Gastrocnemius medialis (tissue), 4 donors: Measurements from ENCODE around the gene VPS35L. TPM values are rescaled to one million over a fixed set of nuclear protein-coding genes. Genes with fewer than 3 reads are reported as not detected.

Experiments used
- ATAC-seq, 2 donors: fragments of 150-250 bp; one replicate each; pipeline ENCODE4 v1.9.1; 2016
- DNase-seq, 2 donors: peaks; one replicate each; pipeline ENCODE4 v3.0.0-alpha.2; 2019
- H3K27ac ChIP-seq, 4 donors: fragments of 200-600 bp; sonication (generic); 1 replicate in 1 of 4; 2 replicates in 3 of 4; pipeline ENCODE4 v1.5.1; 2016 to 2018; ENCODE audit warnings: mild to moderate bottlenecking in 2 of 4, moderate library complexity in 1 of 4
- H3K27me3 ChIP-seq, 3 donors: fragments of 200-600 bp; sonication (generic) in 2 of 3; 1 replicate in 1 of 3; 2 replicates in 2 of 3; pipeline versions ENCODE4 v1.5.1 to v1.6.0; 2016 to 2019; ENCODE audit warnings: mild to moderate bottlenecking in 1 of 3, moderate library complexity in 1 of 3
- H3K36me3 ChIP-seq, 2 donors: fragments of 200-600 bp; sonication (generic) in 1 of 2; one replicate each; pipeline ENCODE4 v1.5.1; 2017 to 2018
- H3K4me1 ChIP-seq, 2 donors: fragments of 200-600 bp; sonication (generic) in 1 of 2; one replicate each; pipeline ENCODE4 v1.5.1; 2016 to 2017; ENCODE audit warnings: mild to moderate bottlenecking in 2 of 2
- H3K4me3 ChIP-seq, 4 donors: fragments of 200-600 bp; sonication (generic) in 3 of 4; 1 replicate in 1 of 4; 2 replicates in 3 of 4; pipeline ENCODE4 v1.5.1; 2016 to 2019; ENCODE audit warnings: mild to moderate bottlenecking in 2 of 4
- H3K9me3 ChIP-seq, 3 donors: fragments of 200-600 bp; sonication (generic) in 2 of 3; 1 replicate in 1 of 3; 2 replicates in 2 of 3; pipeline ENCODE4 v1.5.1; 2016 to 2019
- POLR2A ChIP-seq, 2 donors: fragments of 450-650 bp; IDR thresholded peaks; one replicate each; pipeline ENCODE4 v1.6.1; 2017; ENCODE audit warnings: antibody characterized with exemption in 2 of 2, mild to moderate bottlenecking in 2 of 2, moderate library complexity in 2 of 2
- in situ Hi-C, 4 donors: fragments of 200-750 bp; cut with MboI; loops; one replicate each; pipeline versions ENCODE4 v1.15.0 to v1.8.0; 2017; ENCODE audit warnings: low sequenced_read_pairs in 4 of 4
- intact Hi-C: fragments of 100-400 bp; cut with DNase I; formaldehyde crosslinking; loops from one replicate; pipeline ENCODE4 v1.15.1; 2023; ENCODE audit warnings: low total_unique reads
- total RNA-seq, 4 donors: library from RNA; depleted of rRNA; stranded (reverse); fragments of >200 nt; gene quantifications; one replicate each; pipeline versions ENCODE4 v1.1.0 to v1.2.3, GENCODE V29; 2016
- TF ChIP-seq, protein P1 (sequence below), 5 experiments: fragments of 450-650 bp in 3 of 5; fragments of 200-600 bp in 2 of 5; sonication (generic) in 2 of 5; IDR thresholded peaks in 4 of 5; conservative IDR thresholded peaks in 1 of 5; 1 replicate in 4 of 5; 2 replicates in 1 of 5; pipeline ENCODE4 v1.5.1; 2016 to 2019; ENCODE audit warnings: antibody characterized with exemption in 5 of 5, mild to moderate bottlenecking in 3 of 5, moderate library complexity in 3 of 5

Gene VPS35L
- total RNA-seq, 4 donors from 2014 or later: 16.9 to 29.1 (median 24.8) TPM

DNA sequence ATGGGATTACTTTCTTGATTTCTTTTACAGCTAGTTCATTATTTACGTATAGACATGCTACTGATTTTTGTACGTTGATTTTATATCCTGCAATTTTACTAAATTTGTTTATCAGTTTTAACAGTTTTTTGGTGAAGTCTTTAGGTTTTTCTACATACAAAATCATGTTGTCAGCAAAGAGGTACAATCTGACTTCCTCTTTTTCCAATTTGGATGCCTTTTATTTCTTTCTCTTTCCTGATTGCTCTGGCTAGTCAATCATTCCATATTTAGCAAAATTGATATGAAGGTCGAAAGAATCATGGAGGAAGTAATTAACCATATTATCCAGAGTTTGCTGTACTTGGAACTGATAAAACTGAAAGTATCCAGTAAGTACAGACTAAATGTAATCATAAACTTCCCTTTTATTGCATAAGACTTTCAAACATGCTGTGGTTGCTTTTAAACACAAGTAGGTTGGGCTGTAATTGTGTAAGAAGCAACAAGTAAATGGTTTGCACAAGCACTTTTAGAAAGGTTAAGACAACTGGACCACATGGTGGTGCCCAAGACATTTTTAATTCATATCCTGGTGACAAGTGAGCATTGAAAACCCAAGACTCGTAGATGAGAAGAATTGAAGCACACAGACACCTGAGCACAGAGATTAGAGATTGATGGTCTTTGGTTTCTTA lies 42.0 kb upstream of the VPS35L start:
- no peak overlapping the region for H3K27ac ChIP-seq
- H3K4me1 ChIP-seq: no peaks in the 10 kb centered on the region
- ATAC-seq (no peak), DNase-seq (no peak)
- in situ Hi-C loops (loop anchor here in 1 of 4 donors (10.0 to 25.0 kb wide), 2 partner anchors 429 to 726 kb away; partner anchors contain the start of gene RPS15A), intact Hi-C loops (no loop called here)
- no peak for TF ChIP-seq POLR2A (IDR thresholded peaks at IDR 0.05)
- TF ChIP-seq, protein P1, sequence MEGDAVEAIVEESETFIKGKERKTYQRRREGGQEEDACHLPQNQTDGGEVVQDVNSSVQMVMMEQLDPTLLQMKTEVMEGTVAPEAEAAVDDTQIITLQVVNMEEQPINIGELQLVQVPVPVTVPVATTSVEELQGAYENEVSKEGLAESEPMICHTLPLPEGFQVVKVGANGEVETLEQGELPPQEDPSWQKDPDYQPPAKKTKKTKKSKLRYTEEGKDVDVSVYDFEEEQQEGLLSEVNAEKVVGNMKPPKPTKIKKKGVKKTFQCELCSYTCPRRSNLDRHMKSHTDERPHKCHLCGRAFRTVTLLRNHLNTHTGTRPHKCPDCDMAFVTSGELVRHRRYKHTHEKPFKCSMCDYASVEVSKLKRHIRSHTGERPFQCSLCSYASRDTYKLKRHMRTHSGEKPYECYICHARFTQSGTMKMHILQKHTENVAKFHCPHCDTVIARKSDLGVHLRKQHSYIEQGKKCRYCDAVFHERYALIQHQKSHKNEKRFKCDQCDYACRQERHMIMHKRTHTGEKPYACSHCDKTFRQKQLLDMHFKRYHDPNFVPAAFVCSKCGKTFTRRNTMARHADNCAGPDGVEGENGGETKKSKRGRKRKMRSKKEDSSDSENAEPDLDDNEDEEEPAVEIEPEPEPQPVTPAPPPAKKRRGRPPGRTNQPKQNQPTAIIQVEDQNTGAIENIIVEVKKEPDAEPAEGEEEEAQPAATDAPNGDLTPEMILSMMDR (IDR thresholded peaks at IDR 0.05 in 4 of 5, conservative IDR thresholded peaks at IDR 0.05 in 1 of 5): no peak
- H3K27me3 ChIP-seq: no peaks in the 10 kb centered on the region
- H3K4me3 ChIP-seq: no peak overlapping the region
- H3K9me3 ChIP-seq: no peaks in the 10 kb centered on the region
- H3K36me3 ChIP-seq: peaks cover 3 to 49% of the 10 kb centered on the region in 2 donors

DNA sequence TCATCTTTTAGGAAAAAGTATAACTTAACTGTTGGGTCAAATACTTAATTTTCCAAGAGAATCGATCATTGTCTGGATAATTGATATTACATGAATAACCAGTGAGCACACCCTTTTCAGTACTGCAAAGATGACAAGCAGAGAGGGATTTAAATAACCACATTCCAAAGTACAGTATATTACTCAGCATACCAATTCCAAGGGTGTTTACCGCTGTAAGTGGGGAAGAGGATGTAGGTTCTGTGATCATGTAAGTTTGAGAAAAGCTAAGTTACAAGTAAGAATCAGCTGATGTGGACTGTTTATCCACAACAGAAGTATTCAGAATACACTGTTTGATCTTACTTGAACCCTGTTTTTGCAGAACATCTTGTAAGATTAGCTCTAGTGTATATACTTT lies 39.7 kb upstream of the VPS35L start:
- no peaks in the 10 kb centered on the region for H3K9me3 ChIP-seq
- in situ Hi-C loops: loop anchor here in 1 of 4 donors (10.0 to 25.0 kb wide), 2 partner anchors 431 to 728 kb away; partner anchors contain the start of gene RPS15A
- H3K4me3 ChIP-seq: no peak overlapping the region
- DNase-seq (no peak), ATAC-seq (no peak)
- no peak overlapping the region for H3K27ac ChIP-seq
- intact Hi-C loops: no loop called here
- TF ChIP-seq, protein P1 (IDR thresholded peaks at IDR 0.05 in 4 of 5, conservative IDR thresholded peaks at IDR 0.05 in 1 of 5): no peak
- no peak for TF ChIP-seq POLR2A (IDR thresholded peaks at IDR 0.05)
- peaks cover 0 to 33% of the 10 kb centered on the region in 2 donors for H3K36me3 ChIP-seq
- peaks cover 8 to 11% of the 10 kb centered on the region in 2 donors for H3K4me1 ChIP-seq
- no peaks in the 10 kb centered on the region for H3K27me3 ChIP-seq

DNA sequence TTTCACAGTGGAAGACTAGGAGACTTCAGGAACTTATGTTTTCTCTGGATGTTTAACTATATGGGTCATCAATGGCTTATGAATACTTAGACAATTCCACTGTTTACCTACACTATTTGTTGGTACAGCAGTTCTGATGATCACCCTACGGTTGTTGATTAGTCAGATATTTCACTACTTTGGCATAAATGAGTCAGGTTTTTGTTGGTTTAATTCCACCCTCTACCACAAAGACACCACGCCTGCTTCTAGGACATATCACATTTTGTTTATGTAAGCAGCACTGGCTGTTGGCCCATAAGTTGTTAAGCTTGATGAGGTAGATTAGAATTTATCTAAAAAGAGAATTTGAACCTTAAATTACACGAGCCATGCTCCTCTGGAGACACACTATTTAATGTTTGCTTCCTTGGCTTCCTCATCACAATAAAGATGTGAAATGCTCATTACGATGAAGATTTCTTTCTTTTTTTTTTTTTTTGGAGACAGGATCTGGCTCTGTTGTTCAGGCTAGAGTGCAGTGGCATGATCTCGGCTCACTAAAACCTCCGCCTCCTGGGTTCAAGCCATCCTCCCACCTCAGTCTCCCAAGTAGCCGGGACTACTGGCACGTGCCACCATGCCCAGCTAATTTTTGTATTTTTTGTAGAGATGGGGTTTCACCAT lies 37.9 kb upstream of the VPS35L start:
- Histone ChIP-seq H3K4me3 (no peak overlapping the region), H3K36me3 (peaks cover 0 to 31% of the 10 kb centered on the region in 2 donors), H3K4me1 (peaks cover 14 to 16% of the 10 kb centered on the region in 2 donors), H3K27me3 (no peaks in the 10 kb centered on the region), H3K27ac (no peak overlapping the region), H3K9me3 (no peaks in the 10 kb centered on the region)
- in situ Hi-C loops: loop anchor here in 1 of 4 donors (10.0 to 25.0 kb wide), 2 partner anchors 433 to 730 kb away; partner anchors contain the start of gene RPS15A
- no peak for ATAC-seq
- DNase-seq: no peak
- intact Hi-C loops: no loop called here
- TF ChIP-seq, protein P1 (IDR thresholded peaks at IDR 0.05 in 4 of 5, conservative IDR thresholded peaks at IDR 0.05 in 1 of 5): no peak
- no peak for TF ChIP-seq POLR2A (IDR thresholded peaks at IDR 0.05)

DNA sequence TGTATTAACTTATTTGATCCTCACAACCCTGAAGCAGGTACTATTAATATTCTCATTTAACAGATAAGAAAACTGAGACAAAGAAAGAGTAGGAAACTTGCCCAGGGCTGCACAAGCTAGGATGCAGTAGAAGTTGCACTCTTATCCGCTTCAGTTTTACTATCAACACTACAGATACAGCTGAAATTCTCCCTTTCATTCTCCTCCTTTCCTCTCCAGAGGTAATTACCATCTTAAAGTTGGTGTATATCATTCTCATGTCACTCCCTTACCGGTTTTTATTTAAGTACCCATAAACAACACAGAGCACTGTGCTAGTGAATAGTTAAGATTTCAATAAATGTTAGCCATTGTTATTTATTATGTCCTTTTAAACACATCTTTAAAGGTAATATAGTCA lies 37.1 kb upstream of the VPS35L start:
- Histone ChIP-seq H3K36me3 (peaks cover 0 to 31% of the 10 kb centered on the region in 2 donors), H3K27me3 (no peaks in the 10 kb centered on the region), H3K27ac (no peak overlapping the region), H3K4me1 (peaks cover 16 to 18% of the 10 kb centered on the region in 2 donors), H3K9me3 (no peaks in the 10 kb centered on the region), H3K4me3 (no peak overlapping the region)
- in situ Hi-C loops: loop anchor here in 1 of 4 donors (10.0 to 25.0 kb wide), 2 partner anchors 434 to 731 kb away; partner anchors contain the start of gene RPS15A
- TF ChIP-seq, protein P1 (IDR thresholded peaks at IDR 0.05 in 4 of 5, conservative IDR thresholded peaks at IDR 0.05 in 1 of 5): no peak
- no peak for TF ChIP-seq POLR2A (IDR thresholded peaks at IDR 0.05)
- DNase-seq (no peak), ATAC-seq (no peak)
- intact Hi-C loops: no loop called here
